C4-2B (cell line): ENCODE measurements around the gene RING1.
A peak's percentile ranks its signal among the peaks of the same experiment; 100 is the strongest.

Experiments used
- H3K27ac ChIP-seq: fragments of 450-650 bp; 2 replicates; pipeline ENCODE4 v1.5.1; 2017
- ZFX ChIP-seq: fragments of 450-650 bp; IDR thresholded peaks from 2 replicates; pipeline ENCODE4 v1.6.1; 2017
- TF ChIP-seq, protein P1 (sequence below): fragments of 450-650 bp; conservative IDR thresholded peaks from 2 replicates; pipeline ENCODE4 v1.5.1; 2017; ENCODE audit warnings: mild to moderate bottlenecking

The RING1 gene

GRCh38 chr6:33247977-33248642 is 39.8 kb downstream of the RING1 start:
- peak overlapping the region; percentile 95 for H3K27ac ChIP-seq
- TF ChIP-seq ZFX: no peak
- TF ChIP-seq, protein P1, sequence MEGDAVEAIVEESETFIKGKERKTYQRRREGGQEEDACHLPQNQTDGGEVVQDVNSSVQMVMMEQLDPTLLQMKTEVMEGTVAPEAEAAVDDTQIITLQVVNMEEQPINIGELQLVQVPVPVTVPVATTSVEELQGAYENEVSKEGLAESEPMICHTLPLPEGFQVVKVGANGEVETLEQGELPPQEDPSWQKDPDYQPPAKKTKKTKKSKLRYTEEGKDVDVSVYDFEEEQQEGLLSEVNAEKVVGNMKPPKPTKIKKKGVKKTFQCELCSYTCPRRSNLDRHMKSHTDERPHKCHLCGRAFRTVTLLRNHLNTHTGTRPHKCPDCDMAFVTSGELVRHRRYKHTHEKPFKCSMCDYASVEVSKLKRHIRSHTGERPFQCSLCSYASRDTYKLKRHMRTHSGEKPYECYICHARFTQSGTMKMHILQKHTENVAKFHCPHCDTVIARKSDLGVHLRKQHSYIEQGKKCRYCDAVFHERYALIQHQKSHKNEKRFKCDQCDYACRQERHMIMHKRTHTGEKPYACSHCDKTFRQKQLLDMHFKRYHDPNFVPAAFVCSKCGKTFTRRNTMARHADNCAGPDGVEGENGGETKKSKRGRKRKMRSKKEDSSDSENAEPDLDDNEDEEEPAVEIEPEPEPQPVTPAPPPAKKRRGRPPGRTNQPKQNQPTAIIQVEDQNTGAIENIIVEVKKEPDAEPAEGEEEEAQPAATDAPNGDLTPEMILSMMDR: peak; percentile 93

GRCh38 chr6:33248643-33248931 is 40.3 kb downstream of the RING1 start:
- peak overlapping the region; percentile 95 for H3K27ac ChIP-seq

GRCh38 chr6:33248932-33249731 is 40.8 kb downstream of the RING1 start:
- H3K27ac ChIP-seq: peak overlapping the region; percentile 95
- TF ChIP-seq, protein P1: no peak
- no peak for TF ChIP-seq ZFX

More at GRCh38 chr6:33248643-33248931, 40.3 kb downstream of the RING1 start:
- TF ChIP-seq, protein P1: peak; percentile 74
- TF ChIP-seq ZFX: no peak

DNA sequence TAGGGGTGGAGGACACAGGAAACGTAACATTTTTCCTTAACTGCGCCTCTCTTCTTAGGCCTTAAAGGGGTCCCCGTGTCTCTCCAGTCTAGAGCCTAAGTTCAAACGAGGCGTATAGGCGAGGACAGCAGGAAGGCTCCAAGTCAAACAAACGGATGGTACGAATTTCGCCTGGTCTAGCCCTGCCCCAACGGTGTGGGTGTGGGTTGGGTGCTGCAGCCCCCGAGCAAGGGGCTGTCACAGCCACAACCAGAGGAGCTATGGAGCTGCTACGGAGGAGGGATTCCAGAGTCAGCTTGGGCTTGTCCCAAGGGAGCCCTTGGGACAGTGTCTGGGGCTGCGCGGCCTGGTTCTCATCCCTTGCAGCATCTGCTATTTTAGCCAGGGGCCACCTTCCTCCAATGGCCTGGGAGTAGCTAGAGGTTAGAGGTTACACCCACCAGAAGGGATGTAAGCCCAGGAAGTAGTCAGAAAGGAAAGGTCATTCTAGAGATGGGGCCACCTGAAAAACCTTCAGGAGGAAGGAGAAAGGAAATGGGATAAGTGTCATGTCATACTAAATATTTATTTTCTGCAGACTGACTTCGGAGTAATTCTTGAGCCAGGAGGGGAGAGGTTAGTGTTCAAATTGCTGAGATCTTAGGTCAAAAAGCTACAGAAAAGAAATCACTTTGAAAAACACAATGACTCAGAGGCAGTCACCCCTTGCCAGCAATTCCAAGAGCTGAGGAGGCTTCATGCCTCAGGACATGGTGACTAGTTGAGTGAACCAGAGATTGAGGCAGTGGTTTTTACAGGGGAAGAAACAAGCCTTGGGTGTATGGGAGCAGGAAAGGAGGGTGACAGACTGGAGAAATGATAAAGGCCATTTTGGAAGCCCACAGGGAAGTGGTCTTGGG is 41.7 kb downstream of the RING1 start:
- peak; percentile 36; the same call in 1 of the 2 replicates for TF ChIP-seq ZFX
- TF ChIP-seq, protein P1: no peak
- H3K27ac ChIP-seq: peak overlapping the region; percentile 95

DNA sequence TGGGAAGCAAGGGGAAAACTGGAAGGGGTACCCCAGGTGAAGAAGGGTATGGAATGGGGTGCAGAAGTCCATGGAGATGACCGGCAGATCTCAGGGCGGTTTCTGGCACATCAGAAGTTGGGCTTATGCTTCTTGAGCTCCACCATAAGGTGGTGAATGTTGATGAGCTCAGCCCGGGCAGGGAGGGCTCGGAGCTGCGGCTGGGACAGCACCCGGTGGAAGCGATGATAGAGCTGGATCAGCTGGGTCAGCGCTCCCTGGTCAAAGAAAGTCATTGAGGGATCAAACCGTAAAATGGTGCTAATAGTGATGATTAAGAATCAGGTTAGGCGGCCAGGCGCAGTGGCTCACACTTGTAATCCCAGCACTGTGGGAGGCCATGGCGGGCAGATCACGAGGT is 42.4 kb downstream of the RING1 start:
- peak overlapping the region; percentile 95 for H3K27ac ChIP-seq
- no peak for TF ChIP-seq ZFX
- TF ChIP-seq, protein P1: no peak

GRCh38 chr6:33251395-33252012 is 43.2 kb downstream of the RING1 start:
- no peak overlapping the region for H3K27ac ChIP-seq
- TF ChIP-seq, protein P1: no peak
- no peak for TF ChIP-seq ZFX
